Measurements from ENCODE around the gene IL10RA.
"Not testable (repeated sequence)": the region's sequence is repeated elsewhere in the genome, so short reads cannot be mapped to it uniquely, and the experiment has no call there.

Gene IL10RA

GRCh38 chr11:117993988-117994745 is 8.0 kb downstream of the IL10RA start:
- DNase-seq, result no peak

DNA sequence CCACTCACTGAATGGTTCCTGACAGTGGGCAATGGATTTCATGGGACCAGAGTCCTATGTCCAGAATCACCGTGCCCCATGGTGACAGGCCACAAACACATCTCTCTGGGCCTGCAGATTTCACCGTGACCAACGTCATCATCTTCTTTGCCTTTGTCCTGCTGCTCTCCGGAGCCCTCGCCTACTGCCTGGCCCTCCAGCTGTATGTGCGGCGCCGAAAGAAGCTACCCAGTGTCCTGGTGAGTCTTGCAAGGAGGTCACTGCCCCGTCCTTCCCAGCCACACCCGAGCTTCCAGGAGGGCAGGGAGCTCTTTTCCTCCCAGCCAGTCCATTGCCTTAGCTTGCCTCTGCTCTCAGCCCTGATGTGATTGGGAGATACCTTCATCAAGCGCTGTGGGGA is 9.3 kb downstream of the IL10RA start:
- DNase-seq, result no peak

GRCh38 chr11:117996058-117996457 is 9.9 kb downstream of the IL10RA start:
- DNase-seq, result no peak

- no peak for DNase-seq
Observed at GRCh38 chr11:117997406-117997805, 11.2 kb downstream of the IL10RA start.

DNA sequence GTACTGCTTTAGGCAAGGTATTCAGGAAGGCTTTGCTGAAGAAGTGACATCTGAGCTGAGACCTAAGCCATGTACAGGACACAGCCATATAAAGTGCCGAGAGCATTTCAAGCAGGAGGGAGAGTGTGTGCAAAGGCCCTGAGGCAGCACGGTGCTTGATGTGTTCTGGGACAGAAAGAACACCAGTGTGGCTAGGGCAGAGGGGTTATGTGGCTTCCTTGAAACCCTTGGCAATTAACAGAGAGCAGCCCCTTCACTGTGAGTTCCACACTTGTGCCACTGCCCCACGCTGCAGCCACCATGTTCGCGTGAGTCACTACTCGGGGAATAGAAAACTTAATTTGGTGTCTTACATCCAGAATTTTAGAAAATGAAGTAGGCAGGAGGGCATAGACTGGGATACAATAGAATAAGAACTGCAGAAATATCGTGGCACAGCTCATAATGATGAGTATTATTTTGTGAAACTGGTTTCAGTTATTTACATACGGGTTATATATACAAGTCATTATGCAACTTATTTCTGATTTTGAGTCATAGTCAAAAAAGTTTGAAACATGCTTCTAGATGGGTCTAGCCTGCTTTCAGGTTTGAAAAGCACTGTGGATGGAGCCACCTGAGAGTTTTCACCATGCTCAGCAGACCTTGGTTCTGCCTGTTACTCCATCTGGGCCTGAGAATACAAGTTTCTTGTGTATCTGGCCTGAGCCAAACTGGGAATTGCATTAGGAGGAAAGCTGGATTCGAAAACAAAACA is 11.8 kb downstream of the IL10RA start:
- DNase-seq, result no peak

DNA sequence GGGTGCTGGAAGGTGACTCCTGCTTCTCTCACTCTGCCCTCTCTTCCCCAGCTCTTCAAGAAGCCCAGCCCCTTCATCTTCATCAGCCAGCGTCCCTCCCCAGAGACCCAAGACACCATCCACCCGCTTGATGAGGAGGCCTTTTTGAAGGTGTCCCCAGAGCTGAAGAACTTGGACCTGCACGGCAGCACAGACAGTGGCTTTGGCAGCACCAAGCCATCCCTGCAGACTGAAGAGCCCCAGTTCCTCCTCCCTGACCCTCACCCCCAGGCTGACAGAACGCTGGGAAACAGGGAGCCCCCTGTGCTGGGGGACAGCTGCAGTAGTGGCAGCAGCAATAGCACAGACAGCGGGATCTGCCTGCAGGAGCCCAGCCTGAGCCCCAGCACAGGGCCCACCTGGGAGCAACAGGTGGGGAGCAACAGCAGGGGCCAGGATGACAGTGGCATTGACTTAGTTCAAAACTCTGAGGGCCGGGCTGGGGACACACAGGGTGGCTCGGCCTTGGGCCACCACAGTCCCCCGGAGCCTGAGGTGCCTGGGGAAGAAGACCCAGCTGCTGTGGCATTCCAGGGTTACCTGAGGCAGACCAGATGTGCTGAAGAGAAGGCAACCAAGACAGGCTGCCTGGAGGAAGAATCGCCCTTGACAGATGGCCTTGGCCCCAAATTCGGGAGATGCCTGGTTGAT is 12.6 kb downstream of the IL10RA start:
- DNase-seq, result no peak

DNA sequence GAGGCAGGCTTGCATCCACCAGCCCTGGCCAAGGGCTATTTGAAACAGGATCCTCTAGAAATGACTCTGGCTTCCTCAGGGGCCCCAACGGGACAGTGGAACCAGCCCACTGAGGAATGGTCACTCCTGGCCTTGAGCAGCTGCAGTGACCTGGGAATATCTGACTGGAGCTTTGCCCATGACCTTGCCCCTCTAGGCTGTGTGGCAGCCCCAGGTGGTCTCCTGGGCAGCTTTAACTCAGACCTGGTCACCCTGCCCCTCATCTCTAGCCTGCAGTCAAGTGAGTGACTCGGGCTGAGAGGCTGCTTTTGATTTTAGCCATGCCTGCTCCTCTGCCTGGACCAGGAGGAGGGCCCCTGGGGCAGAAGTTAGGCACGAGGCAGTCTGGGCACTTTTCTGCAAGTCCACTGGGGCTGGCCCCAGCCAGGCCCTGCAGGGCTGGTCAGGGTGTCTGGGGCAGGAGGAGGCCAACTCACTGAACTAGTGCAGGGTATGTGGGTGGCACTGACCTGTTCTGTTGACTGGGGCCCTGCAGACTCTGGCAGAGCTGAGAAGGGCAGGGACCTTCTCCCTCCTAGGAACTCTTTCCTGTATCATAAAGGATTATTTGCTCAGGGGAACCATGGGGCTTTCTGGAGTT is 13.3 kb downstream of the IL10RA start:
- no peak for DNase-seq

DNA sequence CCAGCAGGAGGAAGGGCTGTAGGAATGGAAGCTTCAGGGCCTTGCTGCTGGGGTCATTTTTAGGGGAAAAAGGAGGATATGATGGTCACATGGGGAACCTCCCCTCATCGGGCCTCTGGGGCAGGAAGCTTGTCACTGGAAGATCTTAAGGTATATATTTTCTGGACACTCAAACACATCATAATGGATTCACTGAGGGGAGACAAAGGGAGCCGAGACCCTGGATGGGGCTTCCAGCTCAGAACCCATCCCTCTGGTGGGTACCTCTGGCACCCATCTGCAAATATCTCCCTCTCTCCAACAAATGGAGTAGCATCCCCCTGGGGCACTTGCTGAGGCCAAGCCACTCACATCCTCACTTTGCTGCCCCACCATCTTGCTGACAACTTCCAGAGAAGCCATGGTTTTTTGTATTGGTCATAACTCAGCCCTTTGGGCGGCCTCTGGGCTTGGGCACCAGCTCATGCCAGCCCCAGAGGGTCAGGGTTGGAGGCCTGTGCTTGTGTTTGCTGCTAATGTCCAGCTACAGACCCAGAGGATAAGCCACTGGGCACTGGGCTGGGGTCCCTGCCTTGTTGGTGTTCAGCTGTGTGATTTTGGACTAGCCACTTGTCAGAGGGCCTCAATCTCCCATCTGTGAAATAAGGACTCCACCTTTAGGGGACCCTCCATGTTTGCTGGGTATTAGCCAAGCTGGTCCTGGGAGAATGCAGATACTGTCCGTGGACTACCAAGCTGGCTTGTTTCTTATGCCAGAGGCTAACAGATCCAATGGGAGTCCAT is 14.1 kb downstream of the IL10RA start:
- DNase-seq, result no peak

GRCh38 chr11:118000850-118001228 is 14.6 kb downstream of the IL10RA start:
- no peak for DNase-seq

DNA sequence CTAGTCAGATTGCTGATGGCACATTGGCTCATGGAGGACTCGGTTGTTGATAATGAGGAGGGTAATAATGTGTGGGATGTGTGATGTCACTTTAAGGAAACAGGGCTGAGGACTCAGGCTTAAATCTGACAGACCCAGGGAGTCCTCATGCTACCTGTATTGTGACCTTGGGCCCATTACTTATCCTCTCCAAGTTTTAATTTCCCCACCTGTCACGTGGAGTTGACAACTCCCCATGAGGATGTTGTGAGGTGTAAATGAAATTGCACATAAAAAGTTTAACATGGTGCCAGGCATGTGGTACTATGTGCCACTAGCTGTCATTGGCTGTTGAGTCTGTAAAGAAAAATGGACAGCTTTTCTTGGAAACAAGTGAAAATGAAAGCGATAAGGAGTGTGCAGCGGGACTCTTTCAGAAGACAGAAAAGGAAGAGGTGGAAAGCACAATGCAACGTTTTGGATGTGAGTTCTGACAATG is 15.3 kb downstream of the IL10RA start:
- no peak for DNase-seq

- DNase-seq, result no peak
Observed at GRCh38 chr11:118002010-118002540, 15.9 kb downstream of the IL10RA start.

GRCh38 chr11:118002541-118003423 is 16.6 kb downstream of the IL10RA start:
- no peak for DNase-seq

GRCh38 chr11:118003456-118003855 is 17.3 kb downstream of the IL10RA start:
- no peak for DNase-seq

DNA sequence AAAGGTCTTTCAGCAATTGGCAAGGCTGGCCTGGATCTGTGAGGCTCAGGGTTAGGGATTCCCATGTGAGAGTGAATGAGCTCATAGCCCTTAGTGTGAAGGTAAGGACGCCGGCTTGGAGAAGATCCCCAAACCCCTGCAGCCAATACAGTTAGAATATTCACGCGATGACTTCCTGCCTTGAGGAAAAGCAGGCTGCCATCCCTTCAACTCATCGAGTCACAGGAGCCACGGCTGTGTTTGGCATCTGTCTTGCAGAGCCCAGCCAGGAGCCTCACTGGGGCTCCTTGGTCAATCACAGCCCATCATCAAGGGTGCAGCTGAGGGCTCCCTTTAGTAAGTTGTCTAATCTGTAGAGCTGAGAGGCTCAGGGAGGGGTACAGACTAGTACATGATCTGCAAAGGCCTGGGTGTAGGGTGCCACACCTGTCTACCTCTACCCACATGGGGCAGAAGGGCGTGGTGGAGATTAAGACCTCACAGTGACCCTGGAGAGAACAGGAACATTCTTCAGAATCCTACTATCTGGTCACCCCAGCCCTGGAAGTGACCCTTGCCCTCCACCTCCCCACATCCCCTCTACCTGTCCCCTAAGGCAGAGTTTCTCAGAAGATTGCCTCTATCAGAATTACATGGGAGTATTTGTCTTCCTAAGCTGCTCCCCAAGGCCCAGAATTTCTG is 18.5 kb downstream of the IL10RA start:
- no peak for DNase-seq

GRCh38 chr11:118005224-118006152 is 19.3 kb downstream of the IL10RA start:
- DNase-seq, result no peak

DNA sequence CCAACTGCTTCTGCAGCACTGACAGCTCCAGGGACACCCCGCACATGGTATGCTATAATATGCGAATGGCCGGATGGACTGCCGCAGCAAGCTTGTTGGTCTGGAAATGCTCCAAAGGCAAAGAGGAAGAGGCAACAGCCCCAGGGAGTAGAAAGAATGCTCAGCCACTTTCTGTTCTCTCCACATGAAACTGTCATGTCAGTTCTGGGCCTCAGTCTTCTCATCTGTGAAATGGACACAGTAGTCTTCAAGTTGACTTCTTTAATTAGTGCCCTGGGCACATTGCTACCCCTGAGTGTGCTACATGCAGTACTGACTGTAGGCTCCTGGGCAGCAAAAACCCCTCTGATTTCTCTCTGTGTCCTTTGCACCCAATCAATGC is 19.9 kb downstream of the IL10RA start:
- no peak for DNase-seq

- no peak for DNase-seq
Observed at GRCh38 chr11:118007040-118007439, 20.8 kb downstream of the IL10RA start.

DNA sequence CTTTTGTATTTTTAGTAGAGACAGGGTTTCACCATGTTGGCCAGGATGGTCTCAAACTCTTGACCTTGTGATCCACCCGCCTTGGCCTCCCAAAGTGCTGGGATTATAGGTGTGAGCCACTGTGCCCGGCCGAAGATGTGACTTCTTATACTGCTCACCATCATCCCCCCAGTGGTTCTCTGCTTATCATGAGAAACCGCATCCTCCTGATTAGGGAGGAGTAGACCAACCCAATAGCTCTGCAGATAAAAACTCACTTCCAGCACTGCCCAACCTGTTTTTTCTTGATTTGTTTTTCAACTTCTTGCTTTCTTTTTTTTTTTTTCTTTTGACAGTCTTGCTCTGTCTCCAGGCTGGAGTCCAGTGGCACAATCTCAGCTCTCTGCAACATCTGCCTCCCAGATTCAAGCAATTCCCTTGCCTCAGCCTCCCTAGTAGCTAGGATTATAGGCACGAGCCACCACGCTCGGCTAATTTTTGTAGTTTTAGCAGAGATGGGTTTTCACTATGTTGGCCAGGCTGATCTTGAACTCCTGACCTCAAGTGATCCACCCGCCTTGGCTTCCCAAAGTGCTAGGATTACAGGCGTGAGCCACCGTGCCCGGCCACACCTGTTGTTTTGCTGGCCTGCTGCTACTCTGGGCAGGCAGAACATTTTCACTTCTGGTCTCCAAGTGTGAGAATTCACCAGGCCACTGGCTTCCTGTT is 21.5 kb downstream of the IL10RA start:
- not testable (repeated sequence) for DNase-seq

Measured in NCI-H526 treated with DMSO at 0.1 percent for 48 hours (cell line).